Hematopoietic multipotent progenitor cell treated with erythropoietin and hydrocortisone succinate and interleukin-3 and kit ligand, for 17 days (in vitro differentiated cells): ENCODE measurements around the gene SPTB.

Experiments used
- DNase-seq: peaks from one replicate; pipeline ENCODE4 v3.0.0-alpha.2; 2015; ENCODE audit warnings: low spot score

The SPTB gene

GRCh38 chr14:64885559-64885958, 5.9 kb upstream of the SPTB start:
- DNase-seq = peak; percentile 42

- peak; percentile 87 for DNase-seq
Observed at GRCh38 chr14:64880221-64881121, 764 bp upstream of the SPTB start.

- DNase-seq = peak; percentile 62
Observed at GRCh38 chr14:64878837-64879634, 671 bp downstream of the SPTB start.

- peak; percentile 64 for DNase-seq
Observed at GRCh38 chr14:64877846-64878245, 1.9 kb downstream of the SPTB start.

- DNase-seq = peak; percentile 42
Observed at GRCh38 chr14:64875350-64875749, 4.4 kb downstream of the SPTB start.

GRCh38 chr14:64873506-64874219, 6.0 kb downstream of the SPTB start:
- DNase-seq = no peak

- no peak for DNase-seq
Observed at GRCh38 chr14:64871344-64871743, 8.4 kb downstream of the SPTB start.

GRCh38 chr14:64870160-64870559, 9.5 kb downstream of the SPTB start:
- DNase-seq = no peak

- DNase-seq = peak; percentile 74
Observed at GRCh38 chr14:64868841-64869240, 10.9 kb downstream of the SPTB start.

GRCh38 chr14:64868379-64868778, 11.3 kb downstream of the SPTB start:
- peak; percentile 68 for DNase-seq

- DNase-seq = no peak
Observed at GRCh38 chr14:64867182-64867581, 12.5 kb downstream of the SPTB start.

GRCh38 chr14:64865992-64866391, 13.7 kb downstream of the SPTB start:
- DNase-seq = no peak

- DNase-seq = no peak
Observed at GRCh38 chr14:64865109-64865508, 14.6 kb downstream of the SPTB start.

GRCh38 chr14:64864258-64864657, 15.4 kb downstream of the SPTB start:
- DNase-seq = no peak

GRCh38 chr14:64861916-64862315, 17.8 kb downstream of the SPTB start:
- no peak for DNase-seq

GRCh38 chr14:64860039-64860438, 19.7 kb downstream of the SPTB start:
- DNase-seq = no peak

- no peak for DNase-seq
Observed at GRCh38 chr14:64857979-64858744, 21.5 kb downstream of the SPTB start.

- DNase-seq = no peak
Observed at GRCh38 chr14:64856529-64857445, 22.9 kb downstream of the SPTB start.

- no peak for DNase-seq
Observed at GRCh38 chr14:64855721-64856528, 23.8 kb downstream of the SPTB start.
